ENCODE data around the gene ARL6. TPM values are rescaled to one million over a fixed set of nuclear protein-coding genes. Genes with fewer than 3 reads are reported as not detected.

Gene ARL6
- total and polyA plus RNA-seq, 9 of the 15 experiments (the other 6 are each of a cell fraction or from before 2014, with no cell fraction given), result 0.91 to 2.9 (median 2.3) TPM

- no peak for TF ChIP-seq NR2C1 (IDR thresholded peaks at IDR 0.05)
- TF ChIP-seq NR2C1 (tag; IDR thresholded peaks at IDR 0.05), result no peak
- no peak for TF ChIP-seq PRMT5 (CRISPR knock-in tag; IDR thresholded peaks at IDR 0.05)
- no peak for TF ChIP-seq ETS2 (tag; IDR thresholded peaks at IDR 0.05; ENCODE audit: borderline replicate concordance, poor library complexity, severe bottlenecking)
- no peak for TF ChIP-seq POLR2H (tag; IDR thresholded peaks at IDR 0.05; ENCODE audit: low read depth)
- no peak for TF ChIP-seq PCBP2 (IDR thresholded peaks at IDR 0.05; ENCODE audit: low read depth, low read length, poor library complexity, severe bottlenecking)
- TF ChIP-seq ZKSCAN3 (CRISPR knock-in tag; IDR thresholded peaks at IDR 0.05), result no peak
These were observed 46.3 kb downstream of the ARL6 start (continued) for GRCh38 chr3:97810779-97811390.

GRCh38 chr3:97815149-97815917, 50.8 kb downstream of the ARL6 start:
- H3K79me2 ChIP-seq (ENCODE audit: control insufficient read depth, insufficient read depth, low read length), result no peaks in the 10 kb centered on the region
- no peak overlapping the region for H3K27ac ChIP-seq (ENCODE audit: extremely low read depth, low read depth, low read length)
- no peak overlapping the region for H3K4me3 ChIP-seq
- FAIRE-seq (no peak), ATAC-seq (no peak), DNase-seq (ENCODE audit: extremely low read depth in 1 of 4, low spot score in 3 of 4) (no peak)
- H2AFZ ChIP-seq (ENCODE audit: low read depth, low read length), result no peak overlapping the region
- no peak overlapping the region for H3K9ac ChIP-seq (ENCODE audit: insufficient read depth in 1 of 2, low read depth in 2 of 2, low read length in 2 of 2)
- H4K20me1 ChIP-seq (replicated peaks; ENCODE audit: control insufficient read depth, insufficient read depth, low read length), result no peaks in the 10 kb centered on the region
- TF ChIP-seq MAFK (IDR thresholded peaks at IDR 0.05; ENCODE audit: low read length) (no peak), FOS (IDR thresholded peaks at IDR 0.05; ENCODE audit: extremely low read depth, insufficient read length) (no peak), MBD2 (IDR thresholded peaks at IDR 0.05; ENCODE audit: borderline replicate concordance, low read depth) (no peak), ZNF668 (CRISPR knock-in tag; IDR thresholded peaks at IDR 0.05) (no peak), SMAD1 (IDR thresholded peaks at IDR 0.05; ENCODE audit: low read depth, low read length, partially characterized antibody) (no peak), ZNF644 (tag; IDR thresholded peaks at IDR 0.05; ENCODE audit: low read depth) (no peak), SETDB1 (IDR thresholded peaks at IDR 0.05; ENCODE audit: low read length) (no peak), CC2D1A (IDR thresholded peaks at IDR 0.05) (no peak), HMG20A (CRISPR knock-in tag; conservative IDR thresholded peaks at IDR 0.05) (no peak), ZNF354B (CRISPR knock-in tag; IDR thresholded peaks at IDR 0.05) (no peak), ELF2 (CRISPR knock-in tag; IDR thresholded peaks at IDR 0.05) (no peak), ZNF143 (CRISPR knock-in tag; IDR thresholded peaks at IDR 0.05) (no peak), ZNF76 (CRISPR knock-in tag; IDR thresholded peaks at IDR 0.05; ENCODE audit: borderline replicate concordance) (no peak), RNF2 (IDR thresholded peaks at IDR 0.05) (no peak), TGIF2 (CRISPR knock-in tag; IDR thresholded peaks at IDR 0.05) (no peak), ARID2 (IDR thresholded peaks at IDR 0.05) (no peak)
- CTCF ChIA-PET (ENCODE audit: low intra/inter-chr PET ratio), result no interaction called here
- no peaks in the 10 kb centered on the region for H3K36me3 ChIP-seq (ENCODE audit: control insufficient read depth, insufficient read depth, low read length)
- POLR2A ChIA-PET, result no interaction called here
- intact Hi-C loops (cut with micrococcal nuclease) (no loop called here), in situ Hi-C loops (cut with MboI) (no loop called here)
- no peak overlapping the region for H3K4me2 ChIP-seq (ENCODE audit: insufficient read depth, low read length)
- H3K9me1 ChIP-seq (ENCODE audit: control insufficient read depth, insufficient read depth, low read length), result no peaks in the 10 kb centered on the region
- no TSS peak for BruUV-seq (replicated peaks)
- no peaks in the 10 kb centered on the region for H3K9me3 ChIP-seq (replicated peaks; ENCODE audit: control insufficient read depth, insufficient read depth, low read depth, low read length)
- WGBS (ENCODE audit: insufficient coverage, low coverage, missing lambda C conversion rate), result 0% methylated on average over 1 of the region's 1 CpG
- H3K27me3 ChIP-seq (ENCODE audit: control insufficient read depth in 2 of 2, insufficient read depth in 2 of 2, low read length in 2 of 2), result peaks cover 0 to 4% of the 10 kb centered on the region in 2 experiments; a peak in 3 of 5 replicates
- H3K4me1 ChIP-seq (replicated peaks in 1 of 2; ENCODE audit: control insufficient read depth in 2 of 2, insufficient read depth in 2 of 2, low read length in 2 of 2), result no peaks in the 10 kb centered on the region
